Mesendoderm (in vitro differentiated cells): Measurements from ENCODE around the gene ROPN1.

Experiments used
- DNase-seq: peaks from one replicate; pipeline ENCODE4 v3.0.0; 2013
- H2AK5ac ChIP-seq: 2 replicates; pipeline ENCODE4 v1.6.1; 2013; ENCODE audit warnings: low read length, inconsistent platforms
- H2BK120ac ChIP-seq: 2 replicates; pipeline ENCODE4 v1.6.1; 2013; ENCODE audit warnings: low read depth, mild to moderate bottlenecking, low read length, moderate library complexity, mixed read lengths
- H2BK15ac ChIP-seq: replicated peaks from 2 replicates; pipeline ENCODE4 v1.6.1; 2013; ENCODE audit warnings: low read depth, mild to moderate bottlenecking, moderate library complexity
- H2BK5ac ChIP-seq: 2 replicates; pipeline ENCODE4 v1.6.1; 2013; ENCODE audit warnings: low read length, inconsistent platforms
- H3K18ac ChIP-seq: 2 replicates; pipeline ENCODE4 v1.6.1; 2013; ENCODE audit warnings: mild to moderate bottlenecking, low read length, mixed read lengths
- H3K23ac ChIP-seq: one replicate; pipeline ENCODE4 v1.6.1; 2013; ENCODE audit warnings: low read length
- H3K27ac ChIP-seq: 2 replicates; pipeline ENCODE4 v1.5.1; 2013; ENCODE audit warnings: low read depth, mild to moderate bottlenecking, inconsistent platforms, low read length, moderate library complexity
- H3K27me3 ChIP-seq: 2 replicates; pipeline ENCODE4 v1.6.1; 2013; ENCODE audit warnings: low read length, control low read depth, mild to moderate bottlenecking, inconsistent platforms; ENCODE audit not compliant: insufficient read depth, poor library complexity
- H3K36me3 ChIP-seq: 2 replicates; pipeline ENCODE4 v1.6.1; 2013; ENCODE audit warnings: low read length, inconsistent platforms; ENCODE audit not compliant: control insufficient read depth, insufficient read depth
- H3K4ac ChIP-seq: one replicate; pipeline ENCODE4 v1.6.1; 2013; ENCODE audit warnings: low read depth, mild to moderate bottlenecking, low read length, moderate library complexity
- H3K4me1 ChIP-seq: 2 replicates; pipeline ENCODE4 v1.6.1; 2013; ENCODE audit warnings: low read depth, low read length, inconsistent platforms; ENCODE audit not compliant: control insufficient read depth
- H3K4me2 ChIP-seq: 2 replicates; pipeline ENCODE4 v1.6.1; 2013; ENCODE audit warnings: low read length
- H3K4me3 ChIP-seq: 2 replicates; pipeline ENCODE4 v1.5.1; 2013; ENCODE audit warnings: mild to moderate bottlenecking, low read length
- H3K56ac ChIP-seq: one replicate; pipeline ENCODE4 v1.6.1; 2013; ENCODE audit warnings: low read length
- H3K79me1 ChIP-seq: 2 replicates; pipeline ENCODE4 v1.6.1; 2013; ENCODE audit warnings: low read length, inconsistent platforms
- H3K79me2 ChIP-seq: 2 replicates; pipeline ENCODE4 v1.6.1; 2013; ENCODE audit warnings: mild to moderate bottlenecking, low read length; ENCODE audit not compliant: control insufficient read depth, insufficient read depth
- H3K9ac ChIP-seq: 2 replicates; pipeline ENCODE4 v1.6.1; 2013; ENCODE audit warnings: low read length, inconsistent platforms
- H4K5ac ChIP-seq: one replicate; pipeline ENCODE4 v1.6.1; 2013; ENCODE audit warnings: low read length
- H4K8ac ChIP-seq: one replicate; pipeline ENCODE4 v1.6.1; 2013; ENCODE audit warnings: low read depth, mild to moderate bottlenecking, control low read depth, low read length, moderate library complexity
- WGBS: extraction: QIAGEN DNeasy Blood & Tissue Kit; methylation state at CpG from one replicate; pipeline ENCODE4 v1.1.7; 2013; ENCODE audit warnings: low lambda C conversion rate, missing lambda C conversion rate; ENCODE audit not compliant: insufficient coverage; ENCODE audit errors: extremely low coverage; 5-methylcytosine and 5-hydroxymethylcytosine counted together

ROPN1 gene

DNA sequence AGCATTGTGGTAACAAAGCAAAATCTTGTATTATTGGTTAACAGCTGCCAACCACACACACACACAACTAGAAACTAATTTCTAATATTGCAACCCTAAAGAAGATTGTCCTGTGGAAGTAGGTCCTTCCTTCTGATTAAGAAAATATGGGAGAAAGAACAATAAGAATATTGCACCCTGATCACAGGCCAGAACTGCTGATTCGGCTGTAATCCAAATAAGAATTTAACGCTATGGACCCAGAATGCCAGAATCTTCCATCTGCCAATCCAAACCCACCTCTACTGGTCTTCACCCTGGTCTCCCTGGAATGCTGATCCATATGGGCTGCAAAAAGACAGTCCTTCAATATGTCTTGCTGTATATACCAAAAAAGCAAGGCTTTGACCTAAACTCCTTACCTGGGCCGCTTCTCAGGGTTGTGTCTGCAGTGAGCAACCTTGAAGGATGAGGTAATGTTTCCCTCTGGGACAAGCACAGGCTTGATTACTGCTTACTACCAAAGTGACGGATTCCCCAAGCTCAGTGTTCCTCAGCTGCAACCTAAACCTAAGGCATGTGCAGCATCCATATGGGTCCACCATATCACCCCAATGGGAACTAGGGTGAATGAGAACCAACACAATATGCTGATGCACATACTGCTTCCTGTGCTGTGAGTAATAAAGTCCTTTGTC lies 38.9 kb downstream of the ROPN1 start:
- no peak overlapping the region for H4K5ac ChIP-seq
- H3K79me2 ChIP-seq: no peaks in the 10 kb centered on the region
- peaks cover 7% of the 10 kb centered on the region for H3K36me3 ChIP-seq
- H3K9ac ChIP-seq: no peak overlapping the region
- no peak overlapping the region for H2BK15ac ChIP-seq
- no peak overlapping the region for H3K27ac ChIP-seq
- H3K4me1 ChIP-seq: no peaks in the 10 kb centered on the region
- no peak overlapping the region for H4K8ac ChIP-seq
- no peak overlapping the region for H3K23ac ChIP-seq
- no CpG with 5 or more reads among the region's 4 CpGs for WGBS
- DNase-seq: no peak
- H3K4ac ChIP-seq: no peak overlapping the region
- no peak overlapping the region for H3K4me3 ChIP-seq
- H3K27me3 ChIP-seq: no peaks in the 10 kb centered on the region
- no peak overlapping the region for H2BK120ac ChIP-seq
- H3K18ac ChIP-seq: no peak overlapping the region
- H2AK5ac ChIP-seq: no peak overlapping the region
- no peak overlapping the region for H2BK5ac ChIP-seq
- H3K56ac ChIP-seq: no peak overlapping the region
- no peak overlapping the region for H3K4me2 ChIP-seq
- H3K79me1 ChIP-seq: peaks cover 2% of the 10 kb centered on the region

DNA sequence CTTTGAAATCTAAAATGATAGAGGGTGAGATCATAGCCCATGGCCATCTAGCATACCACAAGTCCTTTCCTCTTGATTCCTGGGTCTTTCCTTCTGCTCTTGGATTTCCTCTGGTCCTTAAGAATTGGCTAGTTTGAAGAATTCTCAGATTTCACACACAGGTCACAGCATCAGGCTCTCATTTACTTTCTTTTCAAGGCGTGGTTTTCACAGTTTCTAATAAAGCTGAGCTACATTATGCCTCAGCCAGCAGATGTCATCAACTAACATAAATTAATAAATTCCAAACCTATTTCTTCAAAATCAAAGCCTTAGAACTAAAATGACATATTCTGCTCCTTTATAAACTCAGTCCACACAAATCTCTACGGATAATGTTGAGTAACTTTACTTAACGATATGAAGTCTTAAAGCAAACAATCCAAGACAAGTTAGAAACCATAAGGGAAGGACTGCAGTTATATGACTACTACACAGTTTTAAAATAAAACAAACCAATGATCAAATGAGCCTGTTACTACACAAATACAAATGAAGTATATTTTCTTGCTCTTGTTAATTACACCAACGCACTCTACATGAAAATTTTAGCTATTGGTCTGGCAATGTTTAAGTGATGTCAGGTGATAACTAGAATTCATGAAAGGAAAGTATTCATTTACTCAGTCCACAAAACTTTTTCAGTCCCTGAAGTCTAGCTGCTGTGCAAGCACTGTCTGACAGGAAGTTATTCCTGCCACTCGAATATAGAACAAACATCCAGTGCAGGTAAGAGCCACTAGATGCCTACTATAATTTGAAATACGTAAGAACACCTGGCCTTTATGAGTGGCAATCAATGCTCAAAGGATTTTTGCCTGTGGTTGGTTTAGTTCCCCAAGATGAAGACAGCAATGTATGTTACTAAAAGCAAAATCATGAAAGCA lies 40.1 kb downstream of the ROPN1 start:
- no peak overlapping the region for H2BK15ac ChIP-seq
- no peak overlapping the region for H3K4me2 ChIP-seq
- no peak overlapping the region for H3K56ac ChIP-seq
- no peaks in the 10 kb centered on the region for H3K27me3 ChIP-seq
- no peak overlapping the region for H3K27ac ChIP-seq
- no peak overlapping the region for H3K23ac ChIP-seq
- H3K79me1 ChIP-seq: peaks cover 2% of the 10 kb centered on the region
- H3K9ac ChIP-seq: no peak overlapping the region
- WGBS: 100% methylated on average over 1 of the region's 6 CpGs
- no peaks in the 10 kb centered on the region for H3K79me2 ChIP-seq
- peaks cover 10% of the 10 kb centered on the region for H3K36me3 ChIP-seq
- no peak overlapping the region for H3K4me3 ChIP-seq
- H4K5ac ChIP-seq: no peak overlapping the region
- no peak overlapping the region for H3K4ac ChIP-seq
- DNase-seq: no peak
- no peak overlapping the region for H3K18ac ChIP-seq
- H2BK120ac ChIP-seq: no peak overlapping the region
- no peak overlapping the region for H2AK5ac ChIP-seq
- no peak overlapping the region for H4K8ac ChIP-seq
- H2BK5ac ChIP-seq: no peak overlapping the region
- no peaks in the 10 kb centered on the region for H3K4me1 ChIP-seq

GRCh38 chr3:123949641-123950040 lies 42.3 kb downstream of the ROPN1 start:
- Histone ChIP-seq H3K79me2 (no peaks in the 10 kb centered on the region), H3K9ac (no peak overlapping the region), H3K4me1 (no peaks in the 10 kb centered on the region), H2BK120ac (no peak overlapping the region), H4K5ac (no peak overlapping the region), H3K4me2 (no peak overlapping the region), H3K4me3 (no peak overlapping the region), H2BK15ac (no peak overlapping the region), H2AK5ac (no peak overlapping the region), H4K8ac (no peak overlapping the region), H3K79me1 (peaks cover 2% of the 10 kb centered on the region), H3K27ac (no peak overlapping the region), H3K18ac (no peak overlapping the region), H3K56ac (no peak overlapping the region), H3K36me3 (peaks cover 9% of the 10 kb centered on the region), H3K23ac (no peak overlapping the region), H3K27me3 (no peaks in the 10 kb centered on the region), H3K4ac (no peak overlapping the region), H2BK5ac (no peak overlapping the region)
- no peak for DNase-seq
- 100% methylated on average over 1 of the region's 2 CpGs for WGBS

DNA sequence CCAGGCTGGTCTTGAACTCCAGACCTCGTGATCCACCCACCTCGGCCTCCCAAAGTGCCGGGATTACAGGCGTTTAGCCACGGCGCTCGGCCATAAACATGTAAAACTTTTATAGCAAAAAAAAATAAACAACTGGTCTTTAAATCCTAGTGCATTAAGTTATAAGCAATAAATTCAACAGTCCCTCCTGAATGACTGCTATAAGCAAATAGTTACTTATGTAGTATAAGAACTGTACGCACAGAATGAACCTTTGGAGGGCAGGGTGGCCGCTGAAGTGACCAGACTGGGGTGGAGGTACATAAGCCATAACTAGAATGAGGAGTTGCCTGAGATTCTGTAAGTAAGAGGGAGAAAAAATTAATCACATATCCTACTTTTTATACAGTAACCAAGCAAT lies 43.5 kb downstream of the ROPN1 start:
- Histone ChIP-seq H3K79me2 (no peaks in the 10 kb centered on the region), H3K4me2 (no peak overlapping the region), H3K27ac (no peak overlapping the region), H4K5ac (no peak overlapping the region), H3K4me1 (no peaks in the 10 kb centered on the region), H3K18ac (no peak overlapping the region), H2BK15ac (no peak overlapping the region), H3K27me3 (no peaks in the 10 kb centered on the region), H3K9ac (no peak overlapping the region), H2BK120ac (no peak overlapping the region), H3K56ac (no peak overlapping the region), H3K4ac (no peak overlapping the region), H3K79me1 (peaks cover 2% of the 10 kb centered on the region), H4K8ac (no peak overlapping the region), H2BK5ac (no peak overlapping the region), H3K23ac (no peak overlapping the region), H2AK5ac (no peak overlapping the region), H3K36me3 (peaks cover 11% of the 10 kb centered on the region), H3K4me3 (no peak overlapping the region)
- no CpG with 5 or more reads among the region's 9 CpGs for WGBS
- DNase-seq: no peak

DNA sequence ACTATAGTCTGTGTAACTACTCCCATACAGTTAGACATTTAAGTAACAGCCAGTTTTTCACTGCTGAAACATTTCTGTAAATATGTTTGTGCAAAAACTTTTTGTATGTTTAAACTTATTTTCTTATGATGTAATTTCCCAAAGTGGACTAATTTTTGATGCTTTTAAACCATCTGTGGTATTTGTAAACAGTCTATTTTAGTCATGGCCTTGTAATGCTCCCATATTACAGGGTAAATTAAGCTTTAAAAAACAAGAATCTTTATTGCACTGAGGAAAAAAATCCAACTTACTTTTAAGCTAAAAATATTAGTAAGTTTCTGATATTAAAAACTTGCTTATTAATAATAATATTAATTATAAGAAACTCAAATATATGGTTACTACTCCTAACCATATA lies 44.4 kb downstream of the ROPN1 start:
- Histone ChIP-seq H4K5ac (no peak overlapping the region), H3K79me1 (peaks cover 2% of the 10 kb centered on the region), H4K8ac (no peak overlapping the region), H3K4me2 (no peak overlapping the region), H3K4ac (no peak overlapping the region), H2BK5ac (no peak overlapping the region), H3K27ac (no peak overlapping the region), H3K4me1 (no peaks in the 10 kb centered on the region), H3K27me3 (no peaks in the 10 kb centered on the region), H2BK120ac (no peak overlapping the region), H3K9ac (no peak overlapping the region), H3K4me3 (no peak overlapping the region), H3K36me3 (peaks cover 8% of the 10 kb centered on the region), H3K23ac (no peak overlapping the region), H3K56ac (no peak overlapping the region), H2AK5ac (no peak overlapping the region), H3K79me2 (no peaks in the 10 kb centered on the region), H2BK15ac (no peak overlapping the region), H3K18ac (no peak overlapping the region)
- DNase-seq: no peak
